Keratinocyte (primary cell): ENCODE measurements around the gene ITPKB.

Source experiments
- EZH2 ChIP-seq: IDR thresholded peaks from one replicate; pipeline ENCODE4 v1.6.1; 2012; ENCODE audit warnings: inconsistent platforms, mild to moderate bottlenecking, low read length, moderate library complexity
- TF ChIP-seq, protein P1 (sequence below), 3 experiments: IDR thresholded peaks in 1 of 3; conservative IDR thresholded peaks in 1 of 3; optimal IDR thresholded peaks in 1 of 3; 2 replicates in 2 of 3; 3 replicates in 1 of 3; pipeline versions ENCODE3 to v1.5.1; 2011; ENCODE audit warnings: low read length in 3 of 3, mild to moderate bottlenecking in 3 of 3, moderate library complexity in 2 of 3, control low read depth in 1 of 3, inconsistent platforms in 1 of 3; ENCODE audit not compliant: insufficient read depth in 2 of 3; ENCODE audit errors: extremely low read depth in 1 of 3

DNA sequence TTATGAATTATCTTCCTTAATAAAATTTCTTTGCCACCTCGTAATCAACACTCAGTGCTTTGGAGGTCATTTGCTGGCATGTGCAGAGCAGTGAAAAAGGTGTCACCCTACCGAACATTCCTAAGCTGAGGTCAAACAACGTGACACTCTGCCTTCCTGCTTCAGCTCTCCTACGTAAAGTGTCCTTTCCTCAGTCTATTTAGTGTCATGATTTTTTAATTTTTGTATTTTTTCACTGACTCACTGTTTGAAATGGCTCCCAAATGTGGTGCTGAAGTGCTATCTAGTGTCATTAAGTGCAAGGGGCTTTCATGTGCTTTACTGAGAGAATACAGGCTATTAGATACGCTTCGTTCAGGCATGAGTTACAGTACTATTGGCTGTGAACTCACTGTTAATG lies 37.0 kb upstream of the ITPKB start:
- TF ChIP-seq, protein P1, sequence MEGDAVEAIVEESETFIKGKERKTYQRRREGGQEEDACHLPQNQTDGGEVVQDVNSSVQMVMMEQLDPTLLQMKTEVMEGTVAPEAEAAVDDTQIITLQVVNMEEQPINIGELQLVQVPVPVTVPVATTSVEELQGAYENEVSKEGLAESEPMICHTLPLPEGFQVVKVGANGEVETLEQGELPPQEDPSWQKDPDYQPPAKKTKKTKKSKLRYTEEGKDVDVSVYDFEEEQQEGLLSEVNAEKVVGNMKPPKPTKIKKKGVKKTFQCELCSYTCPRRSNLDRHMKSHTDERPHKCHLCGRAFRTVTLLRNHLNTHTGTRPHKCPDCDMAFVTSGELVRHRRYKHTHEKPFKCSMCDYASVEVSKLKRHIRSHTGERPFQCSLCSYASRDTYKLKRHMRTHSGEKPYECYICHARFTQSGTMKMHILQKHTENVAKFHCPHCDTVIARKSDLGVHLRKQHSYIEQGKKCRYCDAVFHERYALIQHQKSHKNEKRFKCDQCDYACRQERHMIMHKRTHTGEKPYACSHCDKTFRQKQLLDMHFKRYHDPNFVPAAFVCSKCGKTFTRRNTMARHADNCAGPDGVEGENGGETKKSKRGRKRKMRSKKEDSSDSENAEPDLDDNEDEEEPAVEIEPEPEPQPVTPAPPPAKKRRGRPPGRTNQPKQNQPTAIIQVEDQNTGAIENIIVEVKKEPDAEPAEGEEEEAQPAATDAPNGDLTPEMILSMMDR (optimal IDR thresholded peaks at IDR 0.05 in 1 of 3, IDR thresholded peaks at IDR 0.05 in 1 of 3, conservative IDR thresholded peaks at IDR 0.05 in 1 of 3; ENCODE audit: extremely low read depth in 1 of 3, insufficient read depth in 2 of 3, low read length in 3 of 3), result no peak
- TF ChIP-seq EZH2, result no peak
